ENCODE results near the gene CCL13.

The CCL13 gene

GRCh38 chr17:34382621-34383124 lies 26.4 kb downstream of the CCL13 start:
- H3K36me3 Mint-ChIP-seq (ENCODE audit: insufficient read depth) = no peaks in the 10 kb centered on the region
- DNase-seq (no peak), ATAC-seq (replicated peaks) (no peak)
- no peaks in the 10 kb centered on the region for H3K9me3 Mint-ChIP-seq
- peaks cover 2 to 4% of the 10 kb centered on the region in 2 donors for H3K4me1 Mint-ChIP-seq (ENCODE audit: low read depth in 2 of 2)
- no peak overlapping the region for H3K27ac Mint-ChIP-seq
- peaks cover 52 to 64% of the 10 kb centered on the region in 2 donors for H3K27me3 Mint-ChIP-seq
- no peak overlapping the region for H3K4me3 Mint-ChIP-seq

- no peaks in the 10 kb centered on the region for H3K9me3 Mint-ChIP-seq
- H3K36me3 Mint-ChIP-seq (ENCODE audit: insufficient read depth) = no peaks in the 10 kb centered on the region
- no peak overlapping the region for H3K4me3 Mint-ChIP-seq
- ATAC-seq (replicated peaks) (no peak), DNase-seq (no peak)
- H3K4me1 Mint-ChIP-seq (ENCODE audit: low read depth in 2 of 2) = peaks cover 2 to 4% of the 10 kb centered on the region in 2 donors
- no peak overlapping the region for H3K27ac Mint-ChIP-seq
- H3K27me3 Mint-ChIP-seq = peaks cover 52 to 64% of the 10 kb centered on the region in 2 donors
Measured at GRCh38 chr17:34383216-34383615, 26.9 kb downstream of the CCL13 start.

- no peaks in the 10 kb centered on the region for H3K36me3 Mint-ChIP-seq (ENCODE audit: insufficient read depth)
- no peak overlapping the region for H3K27ac Mint-ChIP-seq
- ATAC-seq (replicated peaks) (no peak), DNase-seq (no peak)
- H3K4me1 Mint-ChIP-seq (ENCODE audit: low read depth in 2 of 2) = peaks cover 2 to 3% of the 10 kb centered on the region in 2 donors
- no peaks in the 10 kb centered on the region for H3K9me3 Mint-ChIP-seq
- H3K27me3 Mint-ChIP-seq = peaks cover 50 to 72% of the 10 kb centered on the region in 2 donors
- no peak overlapping the region for H3K4me3 Mint-ChIP-seq
Measured at GRCh38 chr17:34384271-34384670, 28.0 kb downstream of the CCL13 start.

DNA sequence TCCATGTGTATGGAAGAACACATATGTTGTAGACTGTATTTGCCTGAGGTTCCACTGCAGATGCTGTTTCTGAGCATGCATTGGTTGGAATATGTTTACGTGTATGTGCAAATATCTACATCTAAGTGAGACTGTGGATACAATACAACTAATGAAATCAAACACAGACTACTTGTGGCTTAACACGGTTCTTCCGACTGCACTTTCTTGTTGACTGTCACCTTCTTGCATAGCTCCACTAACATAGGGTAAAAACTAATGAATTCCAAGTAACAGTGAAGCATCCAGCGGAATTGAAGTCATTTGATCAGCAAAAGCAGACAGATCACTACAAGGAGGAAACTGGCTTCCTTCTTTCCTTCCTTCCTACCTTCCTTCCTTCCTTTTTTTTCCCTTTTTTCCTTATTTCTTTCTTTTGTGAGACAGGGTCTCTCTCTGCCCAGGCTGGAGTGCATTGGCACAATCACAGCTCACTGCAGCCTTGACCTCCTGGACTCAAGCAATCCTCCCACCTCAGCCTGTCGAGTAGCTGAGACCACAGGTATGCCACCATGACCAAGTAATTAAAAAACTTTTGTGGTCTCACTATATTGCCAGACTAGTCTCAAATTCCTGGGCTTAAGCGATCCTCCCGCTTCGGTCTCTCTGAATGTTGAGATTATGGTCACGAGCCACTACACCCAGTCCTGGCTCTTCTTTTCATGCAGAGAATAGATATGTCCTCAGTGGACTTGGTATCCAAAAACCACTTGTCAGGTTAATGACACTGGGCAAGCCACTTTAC lies 28.7 kb downstream of the CCL13 start:
- ATAC-seq (replicated peaks) (no peak), DNase-seq (no peak)
- H3K27ac Mint-ChIP-seq = no peak overlapping the region
- H3K27me3 Mint-ChIP-seq = peaks cover 43 to 69% of the 10 kb centered on the region in 2 donors
- no peak overlapping the region for H3K4me3 Mint-ChIP-seq
- H3K9me3 Mint-ChIP-seq = no peaks in the 10 kb centered on the region
- peaks cover 4 to 5% of the 10 kb centered on the region in 2 donors for H3K4me1 Mint-ChIP-seq (ENCODE audit: low read depth in 2 of 2)
- H3K36me3 Mint-ChIP-seq (ENCODE audit: insufficient read depth) = no peaks in the 10 kb centered on the region

DNA sequence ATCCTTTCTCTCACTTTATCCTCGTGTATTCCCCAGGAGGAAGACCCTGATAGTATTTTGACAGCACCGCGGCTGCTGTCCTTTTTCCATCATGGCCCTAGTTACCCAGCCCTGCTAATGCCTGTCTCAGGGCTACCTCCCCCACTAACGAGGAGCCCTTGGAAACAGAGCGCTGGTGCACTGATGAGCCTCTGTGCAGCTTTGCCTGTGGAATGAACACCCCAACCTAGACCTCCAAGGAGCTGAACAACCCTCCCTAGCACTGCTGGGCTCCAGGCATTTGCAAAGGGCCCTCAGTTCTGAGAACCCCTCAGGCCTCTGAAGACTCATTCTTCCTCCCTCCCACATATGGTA lies 30.0 kb downstream of the CCL13 start:
- ATAC-seq (replicated peaks) (no peak), DNase-seq (no peak)
- no peaks in the 10 kb centered on the region for H3K36me3 Mint-ChIP-seq (ENCODE audit: insufficient read depth)
- H3K27ac Mint-ChIP-seq = no peak overlapping the region
- H3K27me3 Mint-ChIP-seq = peaks cover 35 to 56% of the 10 kb centered on the region in 2 donors
- peaks cover 4 to 5% of the 10 kb centered on the region in 2 donors for H3K4me1 Mint-ChIP-seq (ENCODE audit: low read depth in 2 of 2)
- H3K4me3 Mint-ChIP-seq = no peak overlapping the region
- H3K9me3 Mint-ChIP-seq = no peaks in the 10 kb centered on the region

- Mint-ChIP-seq H3K9me3 (no peaks in the 10 kb centered on the region), H3K4me3 (no peak overlapping the region), H3K36me3 (ENCODE audit: insufficient read depth) (no peaks in the 10 kb centered on the region), H3K27me3 (peaks cover 30 to 50% of the 10 kb centered on the region in 2 donors), H3K27ac (no peak overlapping the region), H3K4me1 (ENCODE audit: low read depth in 2 of 2) (peaks cover 4 to 5% of the 10 kb centered on the region in 2 donors)
- DNase-seq = no peak
- ATAC-seq (replicated peaks) = no peak
Measured at GRCh38 chr17:34386697-34387550, 30.6 kb downstream of the CCL13 start.

GRCh38 chr17:34387566-34387965 lies 31.3 kb downstream of the CCL13 start:
- no peak for ATAC-seq (replicated peaks)
- no peak overlapping the region for H3K27ac Mint-ChIP-seq
- peaks cover 4 to 5% of the 10 kb centered on the region in 2 donors for H3K4me1 Mint-ChIP-seq (ENCODE audit: low read depth in 2 of 2)
- no peak for DNase-seq
- no peaks in the 10 kb centered on the region for H3K36me3 Mint-ChIP-seq (ENCODE audit: insufficient read depth)
- peaks cover 24 to 43% of the 10 kb centered on the region in 2 donors for H3K27me3 Mint-ChIP-seq
- H3K9me3 Mint-ChIP-seq = no peaks in the 10 kb centered on the region
- no peak overlapping the region for H3K4me3 Mint-ChIP-seq

- Mint-ChIP-seq H3K27ac (no peak overlapping the region), H3K36me3 (ENCODE audit: insufficient read depth) (no peaks in the 10 kb centered on the region), H3K4me3 (no peak overlapping the region), H3K27me3 (peaks cover 30 to 52% of the 10 kb centered on the region in 2 donors), H3K9me3 (no peaks in the 10 kb centered on the region), H3K4me1 (ENCODE audit: low read depth in 2 of 2) (peaks cover 3 to 4% of the 10 kb centered on the region in 2 donors)
- DNase-seq (no peak), ATAC-seq (replicated peaks) (no peak)
Measured at GRCh38 chr17:34389126-34389750, 33.0 kb downstream of the CCL13 start.

GRCh38 chr17:34390649-34391048 lies 34.4 kb downstream of the CCL13 start:
- H3K27me3 Mint-ChIP-seq = peaks cover 32 to 47% of the 10 kb centered on the region in 2 donors
- no peaks in the 10 kb centered on the region for H3K36me3 Mint-ChIP-seq (ENCODE audit: insufficient read depth)
- no peak overlapping the region for H3K4me3 Mint-ChIP-seq
- H3K9me3 Mint-ChIP-seq = no peaks in the 10 kb centered on the region
- no peak overlapping the region for H3K27ac Mint-ChIP-seq
- DNase-seq = no peak
- peaks cover 3 to 4% of the 10 kb centered on the region in 2 donors for H3K4me1 Mint-ChIP-seq (ENCODE audit: low read depth in 2 of 2)
- ATAC-seq (replicated peaks) = no peak

DNA sequence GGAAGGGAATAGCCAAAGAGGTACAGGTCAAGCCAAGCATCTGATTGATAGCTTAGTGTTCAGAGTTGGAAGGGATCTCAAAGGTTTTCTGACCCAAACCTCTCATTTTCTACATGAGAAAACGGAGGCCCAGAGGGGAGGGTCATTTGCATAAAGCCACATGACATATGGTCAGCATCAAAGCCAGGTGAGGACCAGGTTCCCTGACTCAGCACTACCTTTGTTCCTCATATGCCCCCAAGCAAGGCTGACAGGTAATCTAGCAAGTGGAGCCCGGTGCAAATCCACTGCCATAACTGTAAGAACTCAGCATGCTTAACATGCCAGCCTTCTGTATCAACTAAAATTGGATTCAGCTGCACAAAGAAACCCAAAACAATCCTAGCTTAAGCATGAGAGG lies 35.0 kb downstream of the CCL13 start:
- peaks cover 26 to 41% of the 10 kb centered on the region in 2 donors for H3K27me3 Mint-ChIP-seq
- no peaks in the 10 kb centered on the region for H3K9me3 Mint-ChIP-seq
- no peaks in the 10 kb centered on the region for H3K36me3 Mint-ChIP-seq (ENCODE audit: insufficient read depth)
- H3K27ac Mint-ChIP-seq = no peak overlapping the region
- no peak for DNase-seq
- peaks cover 3 to 4% of the 10 kb centered on the region in 2 donors for H3K4me1 Mint-ChIP-seq (ENCODE audit: low read depth in 2 of 2)
- ATAC-seq (replicated peaks) = no peak
- H3K4me3 Mint-ChIP-seq = no peak overlapping the region

DNA sequence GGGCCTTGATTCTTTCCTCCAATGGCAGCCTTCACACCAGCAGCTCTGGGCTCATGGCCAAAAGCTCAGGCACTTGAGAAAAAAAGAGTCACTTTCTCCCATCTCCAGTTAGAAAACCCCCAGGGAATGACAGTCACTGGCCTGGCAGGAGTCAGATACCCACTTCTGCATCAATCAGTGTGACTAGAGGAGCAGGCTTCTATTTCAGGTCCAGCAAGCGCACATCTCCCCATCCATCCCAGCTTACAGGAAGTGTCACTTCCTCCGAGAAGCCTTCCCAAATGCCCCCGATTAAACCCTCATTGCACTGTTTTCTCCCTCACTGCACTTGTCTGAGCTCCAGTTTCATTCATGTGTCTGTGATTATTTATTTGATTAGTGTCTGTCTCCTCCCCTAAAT lies 37.1 kb downstream of the CCL13 start:
- no peak overlapping the region for H3K27ac Mint-ChIP-seq
- ATAC-seq (replicated peaks) = no peak
- H3K27me3 Mint-ChIP-seq = peaks cover 24 to 44% of the 10 kb centered on the region in 2 donors
- H3K9me3 Mint-ChIP-seq = no peaks in the 10 kb centered on the region
- H3K36me3 Mint-ChIP-seq (ENCODE audit: insufficient read depth) = no peaks in the 10 kb centered on the region
- no peak for DNase-seq
- H3K4me1 Mint-ChIP-seq (ENCODE audit: low read depth in 2 of 2) = peaks cover 3 to 4% of the 10 kb centered on the region in 2 donors
- H3K4me3 Mint-ChIP-seq = no peak overlapping the region

DNA sequence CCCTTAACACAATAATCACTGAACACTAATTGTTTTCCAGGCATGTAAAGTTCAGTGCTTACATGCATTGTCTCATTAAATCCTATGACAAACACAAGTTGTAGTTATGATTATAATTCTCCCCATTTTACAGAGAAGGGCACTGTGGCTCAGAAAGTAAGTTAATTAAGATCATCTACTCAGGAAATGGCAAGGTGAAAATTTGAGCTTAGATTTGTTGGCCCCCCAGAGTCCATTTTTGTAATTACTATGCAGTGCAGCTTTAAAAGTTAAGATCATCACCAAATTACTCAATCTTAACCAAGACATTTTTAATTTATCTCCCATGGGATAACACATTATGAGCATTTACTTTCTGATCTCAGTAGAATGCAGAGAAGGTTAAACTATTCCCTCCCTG lies 41.0 kb downstream of the CCL13 start:
- no peak overlapping the region for H3K27ac Mint-ChIP-seq
- ATAC-seq (replicated peaks) = no peak
- DNase-seq = no peak
- H3K4me3 Mint-ChIP-seq = no peak overlapping the region
- H3K4me1 Mint-ChIP-seq (ENCODE audit: low read depth in 2 of 2) = peaks cover 0 to 4% of the 10 kb centered on the region in 2 donors
- H3K27me3 Mint-ChIP-seq = peaks cover 24 to 52% of the 10 kb centered on the region in 2 donors
- H3K9me3 Mint-ChIP-seq = no peaks in the 10 kb centered on the region
- no peaks in the 10 kb centered on the region for H3K36me3 Mint-ChIP-seq (ENCODE audit: insufficient read depth)

DNA sequence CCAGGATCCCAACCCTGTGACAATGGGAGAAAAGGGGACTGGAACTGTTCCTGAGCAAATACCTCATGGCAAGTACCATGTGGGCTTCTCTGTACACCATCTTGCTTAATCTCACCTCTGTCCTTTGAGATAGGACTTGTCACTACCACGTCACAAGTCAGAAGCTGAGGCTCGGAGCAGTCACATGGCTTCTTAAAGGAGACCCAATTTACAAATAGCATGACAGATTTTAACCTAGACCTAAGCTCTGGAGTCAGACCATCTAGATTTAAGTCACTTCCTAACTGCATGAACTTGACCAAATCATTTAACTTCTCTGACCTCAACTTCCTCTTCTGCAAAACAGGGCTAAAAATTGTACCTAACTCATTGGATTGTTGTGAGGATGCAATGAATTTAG lies 42.7 kb downstream of the CCL13 start:
- no peak for ATAC-seq (replicated peaks)
- H3K27ac Mint-ChIP-seq = no peak overlapping the region

More for the DNA sequence above, 42.7 kb downstream of the CCL13 start:
- Mint-ChIP-seq H3K9me3 (no peaks in the 10 kb centered on the region), H3K36me3 (ENCODE audit: insufficient read depth) (no peaks in the 10 kb centered on the region), H3K4me1 (ENCODE audit: low read depth in 2 of 2) (peaks cover 0 to 4% of the 10 kb centered on the region in 2 donors), H3K27me3 (peaks cover 21 to 43% of the 10 kb centered on the region in 2 donors), H3K4me3 (no peak overlapping the region)
- no peak for DNase-seq
